ENCODE data around the gene TARP.
"Not testable (repeated sequence)": the region's sequence is repeated elsewhere in the genome, so short reads cannot be mapped to it uniquely, and the experiment has no call there.

TARP gene

DNA sequence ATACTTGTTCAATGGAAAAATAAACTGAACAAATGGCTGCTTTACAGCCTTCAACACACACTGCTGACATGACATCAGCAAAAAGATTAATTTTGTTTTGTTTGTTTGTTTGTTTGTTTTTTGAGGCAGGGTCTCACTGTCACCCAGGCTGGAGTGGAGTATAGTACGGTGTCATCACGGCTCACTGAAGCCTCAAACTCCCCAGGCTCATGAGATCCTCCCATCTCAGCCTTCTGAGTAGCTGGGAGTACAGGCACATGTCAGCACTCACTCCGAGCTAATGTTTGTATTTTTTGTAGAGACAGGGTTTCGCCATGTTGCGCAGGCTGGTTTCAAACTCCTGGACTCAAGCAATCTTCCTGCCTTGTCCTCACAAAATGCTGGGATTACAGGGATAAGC, 10.9 kb downstream of the TARP start:
- H3K4me3 ChIP-seq (ENCODE audit: low read depth, low read length), result no peak overlapping the region
- no peak overlapping the region for H2AFZ ChIP-seq
- no peaks in the 10 kb centered on the region for H3K9me3 ChIP-seq (ENCODE audit: control insufficient read depth, low read length)
- no peaks in the 10 kb centered on the region for H3K4me1 ChIP-seq
- H3K4me2 ChIP-seq (ENCODE audit: low read length), result no peak overlapping the region
- no peak overlapping the region for H3K9ac ChIP-seq
- no peaks in the 10 kb centered on the region for H3K79me2 ChIP-seq
- TF ChIP-seq, protein P1, sequence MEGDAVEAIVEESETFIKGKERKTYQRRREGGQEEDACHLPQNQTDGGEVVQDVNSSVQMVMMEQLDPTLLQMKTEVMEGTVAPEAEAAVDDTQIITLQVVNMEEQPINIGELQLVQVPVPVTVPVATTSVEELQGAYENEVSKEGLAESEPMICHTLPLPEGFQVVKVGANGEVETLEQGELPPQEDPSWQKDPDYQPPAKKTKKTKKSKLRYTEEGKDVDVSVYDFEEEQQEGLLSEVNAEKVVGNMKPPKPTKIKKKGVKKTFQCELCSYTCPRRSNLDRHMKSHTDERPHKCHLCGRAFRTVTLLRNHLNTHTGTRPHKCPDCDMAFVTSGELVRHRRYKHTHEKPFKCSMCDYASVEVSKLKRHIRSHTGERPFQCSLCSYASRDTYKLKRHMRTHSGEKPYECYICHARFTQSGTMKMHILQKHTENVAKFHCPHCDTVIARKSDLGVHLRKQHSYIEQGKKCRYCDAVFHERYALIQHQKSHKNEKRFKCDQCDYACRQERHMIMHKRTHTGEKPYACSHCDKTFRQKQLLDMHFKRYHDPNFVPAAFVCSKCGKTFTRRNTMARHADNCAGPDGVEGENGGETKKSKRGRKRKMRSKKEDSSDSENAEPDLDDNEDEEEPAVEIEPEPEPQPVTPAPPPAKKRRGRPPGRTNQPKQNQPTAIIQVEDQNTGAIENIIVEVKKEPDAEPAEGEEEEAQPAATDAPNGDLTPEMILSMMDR (IDR thresholded peaks at IDR 0.05), result no peak
- no peaks in the 10 kb centered on the region for H3K36me3 ChIP-seq (ENCODE audit: control insufficient read depth, insufficient read depth, low read length)
- H3K27ac ChIP-seq, result no peak overlapping the region
- no peaks in the 10 kb centered on the region for H3K27me3 ChIP-seq (ENCODE audit: control insufficient read depth, insufficient read depth, low read length)

DNA sequence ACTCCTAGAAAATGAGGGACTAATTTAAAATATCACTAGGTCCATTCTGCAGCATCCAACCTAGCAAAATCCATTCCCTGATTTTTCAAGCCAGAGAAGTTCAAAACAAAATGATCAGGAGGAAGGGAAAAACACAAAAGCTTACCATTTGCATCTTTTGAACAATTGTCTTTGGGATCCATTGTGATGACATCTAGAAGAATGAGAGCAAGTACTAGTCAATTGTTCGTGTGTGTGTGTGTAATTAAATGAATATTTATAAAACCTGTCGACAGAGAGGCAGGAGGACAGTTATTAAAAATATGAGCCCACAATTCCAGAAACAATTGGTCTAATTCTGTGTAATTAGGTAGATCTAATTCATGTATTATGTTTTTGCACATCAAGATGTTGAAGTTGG, 11.4 kb downstream of the TARP start:
- not testable (repeated sequence) for H3K4me2 ChIP-seq (ENCODE audit: low read length); H3K9ac ChIP-seq; H3K9me3 ChIP-seq (ENCODE audit: control insufficient read depth, low read length); H3K27ac ChIP-seq; H3K27me3 ChIP-seq (ENCODE audit: control insufficient read depth, insufficient read depth, low read length); H3K79me2 ChIP-seq; H3K4me1 ChIP-seq; H3K36me3 ChIP-seq (ENCODE audit: control insufficient read depth, insufficient read depth, low read length); H2AFZ ChIP-seq; H3K4me3 ChIP-seq (ENCODE audit: low read depth, low read length)

DNA sequence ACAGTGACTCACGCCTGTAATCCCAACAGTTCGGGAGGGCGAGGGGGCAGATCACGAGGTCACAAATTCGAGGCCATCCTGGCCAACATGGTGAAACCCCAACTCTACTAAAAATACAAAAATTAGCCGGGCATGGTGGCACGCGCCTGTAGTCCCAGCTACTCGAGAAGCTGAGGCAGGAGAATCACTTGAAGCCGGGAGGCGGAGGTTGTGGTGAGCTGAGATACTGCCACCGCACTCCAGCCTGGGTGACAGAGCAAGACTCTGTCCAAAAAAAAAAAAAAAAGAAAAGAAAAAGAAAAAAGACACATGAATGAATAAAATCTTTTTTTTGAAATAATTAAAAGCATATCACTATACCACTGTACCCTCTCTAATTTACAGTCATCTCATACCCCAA, 11.8 kb downstream of the TARP start:
- not testable (repeated sequence) for H3K4me1 ChIP-seq; H3K9me3 ChIP-seq (ENCODE audit: control insufficient read depth, low read length); H3K9ac ChIP-seq; H3K4me2 ChIP-seq (ENCODE audit: low read length); H3K36me3 ChIP-seq (ENCODE audit: control insufficient read depth, insufficient read depth, low read length); H3K27me3 ChIP-seq (ENCODE audit: control insufficient read depth, insufficient read depth, low read length); H2AFZ ChIP-seq; H3K79me2 ChIP-seq; H3K27ac ChIP-seq; H3K4me3 ChIP-seq (ENCODE audit: low read depth, low read length)

DNA sequence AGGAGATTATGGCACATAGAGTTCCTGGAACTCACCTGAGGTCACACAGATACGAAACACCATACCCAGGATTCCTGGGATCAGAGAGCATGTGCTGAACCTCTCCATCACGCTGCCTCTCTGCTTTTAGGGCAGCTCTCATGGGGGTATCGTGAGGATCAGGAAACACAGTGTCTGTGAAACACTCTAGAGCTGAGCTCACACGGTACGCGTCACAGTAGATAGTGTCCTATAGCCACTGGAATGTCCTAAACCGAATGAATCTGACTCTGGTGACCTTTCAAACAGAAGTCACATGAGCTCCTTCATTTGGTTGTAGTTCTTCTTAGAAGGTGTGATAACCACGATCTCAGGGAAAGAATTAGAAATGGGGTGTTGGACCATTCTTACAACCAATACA, 14.3 kb downstream of the TARP start:
- not testable (repeated sequence) for H3K9me3 ChIP-seq (ENCODE audit: control insufficient read depth, low read length); H2AFZ ChIP-seq; H3K79me2 ChIP-seq; H3K27me3 ChIP-seq (ENCODE audit: control insufficient read depth, insufficient read depth, low read length); H3K4me2 ChIP-seq (ENCODE audit: low read length); H3K9ac ChIP-seq; H3K4me3 ChIP-seq (ENCODE audit: low read depth, low read length); H3K4me1 ChIP-seq; H3K27ac ChIP-seq; H3K36me3 ChIP-seq (ENCODE audit: control insufficient read depth, insufficient read depth, low read length)

DNA sequence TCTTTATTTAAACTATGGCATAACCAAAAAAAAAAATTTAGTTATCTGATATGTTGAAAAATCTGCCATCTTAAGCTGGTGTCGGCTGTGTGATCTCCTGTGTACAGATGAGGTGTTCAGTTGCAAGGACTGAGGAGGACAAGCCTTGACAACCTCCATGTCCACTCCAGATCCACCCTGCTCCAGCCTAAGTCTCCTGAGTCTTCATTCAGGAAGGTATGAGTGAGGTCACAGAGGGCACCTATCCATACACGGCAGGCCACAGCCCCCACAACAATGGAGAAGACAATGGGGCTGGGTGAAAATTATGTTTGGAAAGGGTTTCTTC, 16.1 kb downstream of the TARP start:
- H3K27me3 ChIP-seq (ENCODE audit: control insufficient read depth, insufficient read depth, low read length), result no peaks in the 10 kb centered on the region

DNA sequence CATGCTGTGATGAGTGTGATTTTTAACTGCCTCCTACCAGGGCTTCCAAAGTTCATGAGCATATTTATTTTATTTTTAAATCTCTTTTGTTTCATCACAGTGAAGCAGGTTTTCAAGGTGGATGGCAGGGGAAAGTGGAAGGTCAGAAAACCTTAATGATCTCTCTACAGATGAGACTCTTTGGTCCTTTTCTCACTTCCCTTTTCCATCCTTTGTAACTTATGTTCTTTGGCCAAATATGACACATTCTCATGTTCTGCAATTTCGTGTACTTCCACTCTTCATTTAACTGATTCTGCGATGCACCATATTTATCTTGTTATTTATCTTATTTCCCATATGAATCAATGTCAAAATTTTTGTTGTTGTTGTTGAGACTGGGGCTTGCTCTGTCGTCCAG, 23.6 kb downstream of the TARP start:
- H2AFZ ChIP-seq; H3K9me3 ChIP-seq (ENCODE audit: control insufficient read depth, low read length); H3K36me3 ChIP-seq (ENCODE audit: control insufficient read depth, insufficient read depth, low read length); H3K79me2 ChIP-seq; H3K4me3 ChIP-seq (ENCODE audit: low read depth, low read length); H3K4me2 ChIP-seq (ENCODE audit: low read length); H3K4me1 ChIP-seq; H3K27me3 ChIP-seq (ENCODE audit: control insufficient read depth, insufficient read depth, low read length); H3K27ac ChIP-seq; H3K9ac ChIP-seq: not testable (repeated sequence)

More for the DNA sequence above, 16.1 kb downstream of the TARP start:
- H3K79me2 ChIP-seq, result no peaks in the 10 kb centered on the region
- no peak overlapping the region for H3K4me3 ChIP-seq (ENCODE audit: low read depth, low read length)
- TF ChIP-seq, protein P1 (IDR thresholded peaks at IDR 0.05), result no peak
- H3K9me3 ChIP-seq (ENCODE audit: control insufficient read depth, low read length), result no peaks in the 10 kb centered on the region
- H3K4me2 ChIP-seq (ENCODE audit: low read length), result no peak overlapping the region
- no peak overlapping the region for H3K9ac ChIP-seq
- H2AFZ ChIP-seq, result no peak overlapping the region
- no peak overlapping the region for H3K27ac ChIP-seq
- H3K4me1 ChIP-seq, result no peaks in the 10 kb centered on the region
- no peaks in the 10 kb centered on the region for H3K36me3 ChIP-seq (ENCODE audit: control insufficient read depth, insufficient read depth, low read length)

DNA sequence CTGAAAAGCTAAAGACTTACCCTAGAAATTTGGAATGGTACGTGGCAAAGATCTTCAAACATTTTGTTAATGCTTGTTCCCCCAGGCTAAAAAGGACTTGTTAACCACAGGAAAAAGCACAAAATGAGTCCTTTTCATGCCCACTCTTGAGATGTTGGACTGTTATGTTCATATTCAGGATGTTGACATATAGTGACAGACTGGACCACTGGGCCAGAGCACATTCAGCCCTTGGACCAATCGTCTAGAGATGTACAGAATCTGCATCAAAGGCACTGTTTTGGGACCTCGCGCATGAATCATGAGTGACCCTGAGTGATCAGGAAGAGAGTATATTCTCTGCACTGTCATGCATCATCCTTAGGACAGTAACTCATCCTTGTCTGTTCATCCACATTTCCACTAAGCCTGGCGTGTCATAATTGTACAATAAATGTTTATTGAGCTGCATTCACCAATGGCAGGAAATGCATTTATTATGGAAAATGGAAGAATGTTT, 25.3 kb downstream of the TARP start:
- H3K4me2 ChIP-seq (ENCODE audit: low read length), result no peak overlapping the region
- no peaks in the 10 kb centered on the region for H3K9me3 ChIP-seq (ENCODE audit: control insufficient read depth, low read length)
- TF ChIP-seq, protein P1 (IDR thresholded peaks at IDR 0.05), result no peak
- H3K4me1 ChIP-seq, result no peaks in the 10 kb centered on the region
- no peaks in the 10 kb centered on the region for H3K27me3 ChIP-seq (ENCODE audit: control insufficient read depth, insufficient read depth, low read length)
- no peak overlapping the region for H3K9ac ChIP-seq
- no peak overlapping the region for H3K27ac ChIP-seq
- H3K4me3 ChIP-seq (ENCODE audit: low read depth, low read length), result no peak overlapping the region
- no peaks in the 10 kb centered on the region for H3K79me2 ChIP-seq
- no peaks in the 10 kb centered on the region for H3K36me3 ChIP-seq (ENCODE audit: control insufficient read depth, insufficient read depth, low read length)
- no peak overlapping the region for H2AFZ ChIP-seq
